ENCODE measurements around the gene TCN2. TPM values are rescaled to one million over a fixed set of nuclear protein-coding genes. Genes with fewer than 3 reads are reported as not detected.

The TCN2 gene
- total and polyA plus RNA-seq, 9 of the 15 experiments (the other 6 are each of a cell fraction or from before 2014, with no cell fraction given): 0.88 to 5.4 (median 1.7) TPM

- 0 out of 2 replicates have a peak, but pooled peaks have one; percentile 12 for TF ChIP-seq ZNF224 (CRISPR knock-in tag; IDR thresholded peaks at IDR 0.05)
- no peak for TF ChIP-seq SLC30A9 (CRISPR knock-in tag; IDR thresholded peaks at IDR 0.05)
- no peak for TF ChIP-seq PCBP1 (IDR thresholded peaks at IDR 0.05; ENCODE audit: low read depth, low read length, poor library complexity, severe bottlenecking)
- no peak for TF ChIP-seq FOXP4 (CRISPR knock-in tag; IDR thresholded peaks at IDR 0.05; ENCODE audit: borderline replicate concordance)
- TF ChIP-seq MCM3 (IDR thresholded peaks at IDR 0.05): no peak
- TF ChIP-seq MAZ (CRISPR knock-in tag; conservative IDR thresholded peaks at IDR 0.05 in 1 of 2, IDR thresholded peaks at IDR 0.05 in 1 of 2): peak in 1 of 2 experiments; percentile 53; a peak in 1 of 4 replicates
- TF ChIP-seq TCF15 (CRISPR knock-in tag; IDR thresholded peaks at IDR 0.05): no peak
- peak in 1 of 2 experiments; percentile 64; a peak in 2 of 4 replicates for TF ChIP-seq RCOR1 (IDR thresholded peaks at IDR 0.05; ENCODE audit: borderline replicate concordance in 1 of 2, low read depth in 2 of 2, low read length in 2 of 2)
- TF ChIP-seq KDM5B (IDR thresholded peaks at IDR 0.05; ENCODE audit: insufficient replicate concordance, low read depth, low read length): no peak
- no peak for TF ChIP-seq ZNF584 (CRISPR knock-in tag; IDR thresholded peaks at IDR 0.05; ENCODE audit: low read depth)
- TF ChIP-seq KLF13 (tag; IDR thresholded peaks at IDR 0.05; ENCODE audit: borderline replicate concordance, low read depth): no peak
- peak; percentile 81; the same call in 1 of the 2 replicates for TF ChIP-seq STAG1 (CRISPR knock-in tag; IDR thresholded peaks at IDR 0.05; ENCODE audit: borderline replicate concordance)
- peak; percentile 65 for TF ChIP-seq ARID2 (IDR thresholded peaks at IDR 0.05)
- no peak for TF ChIP-seq SMAD2 (IDR thresholded peaks at IDR 0.05; ENCODE audit: low read depth, low read length)
- no peak for TF ChIP-seq PREB (CRISPR knock-in tag; IDR thresholded peaks at IDR 0.05)
- TF ChIP-seq ETV6 (IDR thresholded peaks at IDR 0.05; ENCODE audit: borderline replicate concordance in 1 of 2, low read depth in 2 of 2, low read length in 1 of 2): no peak
- no peak for TF ChIP-seq ETV6 (CRISPR knock-in tag; IDR thresholded peaks at IDR 0.05; ENCODE audit: borderline replicate concordance)
- no peak for TF ChIP-seq TOE1 (IDR thresholded peaks at IDR 0.05; ENCODE audit: borderline replicate concordance)
- no peak for TF ChIP-seq TOE1 (CRISPR knock-in tag; IDR thresholded peaks at IDR 0.05; ENCODE audit: borderline replicate concordance, low read depth)
- TF ChIP-seq TFAP4 (CRISPR knock-in tag; IDR thresholded peaks at IDR 0.05; ENCODE audit: borderline replicate concordance): no peak
- TF ChIP-seq MCM5 (IDR thresholded peaks at IDR 0.05; ENCODE audit: low read depth): no peak
- peak; percentile 47 to 55; a peak in 2 of 4 replicates for TF ChIP-seq FOXK2 (conservative IDR thresholded peaks at IDR 0.05 in 1 of 2, IDR thresholded peaks at IDR 0.05 in 1 of 2; ENCODE audit: low read depth in 2 of 2)
- no peak for TF ChIP-seq ZNF444 (CRISPR knock-in tag; IDR thresholded peaks at IDR 0.05)
These were observed 27.7 kb downstream of the TCN2 start (continued) for GRCh38 chr22:30634471-30635233.

Data from K562 (cell line).